H1 (cell line): ENCODE measurements around the gene TEAD1. TPM values are rescaled to one million over a fixed set of nuclear protein-coding genes. Genes with fewer than 3 reads are reported as not detected.

Source experiments
- CTCF ChIA-PET: fragments of 300-600 bp; sonication (Branson Sonifier 250); formaldehyde crosslinking; loops from one replicate; lab custom pipeline; 2021; ENCODE audit not compliant: partially characterized antibody; lab: Charles Lee
- POLR2A ChIA-PET: fragments of 300-600 bp; sonication (Branson Sonifier 250); formaldehyde crosslinking; loops from one replicate; lab custom pipeline; 2021; ENCODE audit warnings: inconsistent platforms; ENCODE audit not compliant: partially characterized antibody; lab: Charles Lee
- DNase-seq, 2 experiments: peaks; one replicate each; pipeline versions ENCODE4 v3.0.0 to v3.0.0-alpha.2; 2010 to 2022; ENCODE audit warnings: low spot score in 2 of 2, low read depth in 1 of 2, mixed read lengths in 1 of 2
- FAIRE-seq: peaks from 2 replicates; lab custom pipeline; 2011; peaks lifted over from hg19 to GRCh38; lab: Jason Lieb, UNC
- H2AFZ ChIP-seq: 2 replicates; pipeline ENCODE4 v1.8.1; 2012; ENCODE audit warnings: low read length, inconsistent platforms
- H2AK5ac ChIP-seq: 2 replicates; pipeline ENCODE4 v1.6.1; 2013; ENCODE audit warnings: low read depth, low read length
- H2BK120ac ChIP-seq: replicated peaks from 2 replicates; pipeline ENCODE3; 2013; ENCODE audit warnings: low read depth, low read length, inconsistent platforms
- H2BK12ac ChIP-seq: 2 replicates; pipeline ENCODE4 v1.6.1; 2013; ENCODE audit warnings: low read depth, low read length
- H2BK15ac ChIP-seq: 2 replicates; pipeline ENCODE4 v1.6.1; 2013; ENCODE audit warnings: low read length
- H2BK20ac ChIP-seq: 2 replicates; pipeline ENCODE4 v1.6.1; 2013; ENCODE audit warnings: low read length
- H2BK5ac ChIP-seq: 2 replicates; pipeline ENCODE4 v1.6.1; 2013; ENCODE audit warnings: low read depth, low read length
- H3K14ac ChIP-seq: 2 replicates; pipeline ENCODE4 v1.6.1; 2013; ENCODE audit warnings: inconsistent platforms; ENCODE audit not compliant: insufficient read length
- H3K18ac ChIP-seq: 2 replicates; pipeline ENCODE4 v1.6.1; 2013; ENCODE audit warnings: low read length; ENCODE audit errors: extremely low read depth
- H3K23ac ChIP-seq: 2 replicates; pipeline ENCODE4 v1.6.1; 2013; ENCODE audit warnings: inconsistent platforms; ENCODE audit not compliant: insufficient read length
- H3K23me2 ChIP-seq: 2 replicates; pipeline ENCODE4 v1.6.1; 2013; ENCODE audit warnings: low read depth, low read length
- H3K27ac ChIP-seq: 2 replicates; pipeline ENCODE4 v1.6.1; 2011; ENCODE audit warnings: low read depth, low read length, inconsistent platforms
- H3K27me3 ChIP-seq, 4 experiments: replicated peaks in 1 of 4; 1 replicate in 1 of 4; 2 replicates in 3 of 4; pipeline versions ENCODE4 v1.6.1 to v1.8.1; 2011 to 2013; ENCODE audit warnings: low read length in 3 of 4, mild to moderate bottlenecking in 3 of 4, inconsistent platforms in 2 of 4, mixed read lengths in 2 of 4, moderate library complexity in 1 of 4; ENCODE audit not compliant: control insufficient read depth in 3 of 4, insufficient read depth in 3 of 4; ENCODE audit errors: extremely low read depth in 1 of 4
- H3K36me3 ChIP-seq, 4 experiments: 2 replicates each; pipeline versions ENCODE4 v1.6.1 to v1.8.1; 2011 to 2013; ENCODE audit warnings: mild to moderate bottlenecking in 4 of 4, low read length in 3 of 4, moderate library complexity in 2 of 4, control low read depth in 1 of 4, inconsistent platforms in 1 of 4; ENCODE audit not compliant: insufficient read depth in 4 of 4, control insufficient read depth in 2 of 4
- H3K4ac ChIP-seq: replicated peaks from 2 replicates; pipeline ENCODE3; 2013; ENCODE audit warnings: low read length, low read depth, mixed read lengths, inconsistent platforms; ENCODE audit not compliant: insufficient read length
- H3K4me1 ChIP-seq, 4 experiments: replicated peaks in 1 of 4; 1 replicate in 1 of 4; 2 replicates in 3 of 4; pipeline versions ENCODE4 v1.6.1 to v1.8.1; 2011 to 2013; ENCODE audit warnings: low read length in 3 of 4, inconsistent platforms in 2 of 4, mixed read lengths in 1 of 4; ENCODE audit not compliant: insufficient read depth in 4 of 4, control insufficient read depth in 3 of 4
- H3K4me2 ChIP-seq, 2 experiments: 2 replicates each; pipeline versions ENCODE4 v1.6.1 to v1.8.1; 2011 to 2013; ENCODE audit warnings: low read depth in 2 of 2, low read length in 2 of 2, control low read depth in 1 of 2, inconsistent platforms in 1 of 2, mild to moderate bottlenecking in 1 of 2; ENCODE audit not compliant: insufficient read depth in 1 of 2
- H3K4me3 ChIP-seq, 4 experiments: fragments of 200-600, 300-600 bp in 1 of 4; sonication (generic), shearing (Covaris generic), sonication (Bioruptor Twin) in 1 of 4; 2 replicates each; pipeline versions ENCODE4 v1.5.1 to v1.8.1; 2011 to 2016; ENCODE audit warnings: low read length in 4 of 4, low read depth in 3 of 4, control low read depth in 2 of 4, inconsistent platforms in 2 of 4, mild to moderate bottlenecking in 2 of 4, mixed read lengths in 1 of 4, moderate library complexity in 1 of 4; ENCODE audit not compliant: insufficient read depth in 2 of 4; ENCODE audit errors: extremely low read depth in 1 of 4
- H3K56ac ChIP-seq: replicated peaks from 2 replicates; pipeline ENCODE3; 2013; ENCODE audit warnings: low read depth, mild to moderate bottlenecking, mixed read lengths, low read length, inconsistent platforms; ENCODE audit not compliant: insufficient read length
- H3K79me1 ChIP-seq: 2 replicates; pipeline ENCODE4 v1.6.1; 2013; ENCODE audit warnings: low read depth, low read length, control low read depth
- H3K79me2 ChIP-seq, 2 experiments: 2 replicates each; pipeline versions ENCODE4 v1.6.1 to v1.8.1; 2012 to 2013; ENCODE audit warnings: low read length in 2 of 2, mild to moderate bottlenecking in 2 of 2, inconsistent platforms in 1 of 2; ENCODE audit not compliant: insufficient read depth in 2 of 2, control insufficient read depth in 1 of 2
- H3K9ac ChIP-seq, 4 experiments: replicated peaks in 1 of 4; 1 replicate in 1 of 4; 2 replicates in 3 of 4; pipeline versions ENCODE4 v1.6.1 to v1.8.1; 2011 to 2013; ENCODE audit warnings: low read depth in 3 of 4, low read length in 3 of 4, control low read depth in 2 of 4, mild to moderate bottlenecking in 2 of 4, moderate library complexity in 2 of 4, inconsistent platforms in 1 of 4; ENCODE audit errors: extremely low read depth in 1 of 4
- H3K9me3 ChIP-seq, 2 experiments: 2 replicates each; pipeline versions ENCODE4 v1.6.1 to v1.8.1; 2012 to 2013; ENCODE audit warnings: mild to moderate bottlenecking in 2 of 2, moderate library complexity in 2 of 2, control low read depth in 1 of 2, inconsistent platforms in 1 of 2, low read depth in 1 of 2, low read length in 1 of 2, mixed read lengths in 1 of 2; ENCODE audit not compliant: insufficient read depth in 2 of 2
- H4K20me1 ChIP-seq, 2 experiments: replicated peaks in 1 of 2; 2 replicates each; pipeline versions ENCODE3 to v1.8.1; 2011 to 2013; ENCODE audit warnings: inconsistent platforms in 2 of 2, low read length in 2 of 2, mild to moderate bottlenecking in 1 of 2; ENCODE audit not compliant: insufficient read depth in 2 of 2, control insufficient read depth in 1 of 2
- H4K5ac ChIP-seq: 2 replicates; pipeline ENCODE4 v1.6.1; 2013; ENCODE audit warnings: low read length, low read depth, mixed read lengths, inconsistent platforms; ENCODE audit not compliant: insufficient read length
- H4K8ac ChIP-seq: 2 replicates; pipeline ENCODE4 v1.8.0; 2013; ENCODE audit warnings: mild to moderate bottlenecking, moderate library complexity, low read length, inconsistent platforms; ENCODE audit not compliant: insufficient read depth; ENCODE audit errors: extremely low read depth
- H4K91ac ChIP-seq: replicated peaks from 2 replicates; pipeline ENCODE3; 2013; ENCODE audit warnings: low read length, mixed read lengths, inconsistent platforms; ENCODE audit not compliant: insufficient read length
- JUN ChIP-seq: IDR thresholded peaks from 2 replicates; pipeline ENCODE4 v1.6.1; 2011; ENCODE audit warnings: low read depth, mild to moderate bottlenecking, improper control_type of control experiment, low read length
- KDM4A ChIP-seq: IDR thresholded peaks from one replicate; pipeline ENCODE4 v1.7.1; 2012; ENCODE audit warnings: low read depth, mild to moderate bottlenecking, moderate library complexity, low read length, inconsistent platforms; ENCODE audit not compliant: severe bottlenecking
- POLR2A ChIP-seq, 2 experiments: IDR thresholded peaks; 1 replicate in 1 of 2; 2 replicates in 1 of 2; pipeline ENCODE4 v1.6.1; 2011; ENCODE audit warnings: low read depth in 2 of 2, low read length in 2 of 2, mild to moderate bottlenecking in 2 of 2; ENCODE audit errors: control extremely low read depth in 1 of 2
- RAD21 ChIP-seq, 2 experiments: IDR thresholded peaks in 1 of 2; conservative IDR thresholded peaks in 1 of 2; 2 replicates each; pipeline ENCODE4 v1.6.1; 2011; ENCODE audit warnings: low read depth in 2 of 2, low read length in 2 of 2, improper control_type of control experiment in 1 of 2, inconsistent platforms in 1 of 2, mild to moderate bottlenecking in 1 of 2, moderate library complexity in 1 of 2
- SIN3A ChIP-seq, 2 experiments: IDR thresholded peaks in 1 of 2; conservative IDR thresholded peaks in 1 of 2; 2 replicates each; pipeline ENCODE4 v1.6.1; 2011 to 2012; ENCODE audit warnings: low read length in 2 of 2, improper control_type of control experiment in 1 of 2, low read depth in 1 of 2, mild to moderate bottlenecking in 1 of 2
- SUZ12 ChIP-seq: fragments of 200-600 bp; sonication (generic); IDR thresholded peaks from 2 replicates; pipeline ENCODE4 v1.6.1; 2012; ENCODE audit warnings: mild to moderate bottlenecking, inconsistent platforms, low read length, moderate library complexity, mixed read lengths
- TAF1 ChIP-seq: IDR thresholded peaks from 2 replicates; pipeline ENCODE4 v1.6.1; 2011; ENCODE audit warnings: mild to moderate bottlenecking, low read depth, low read length
- TBP ChIP-seq: IDR thresholded peaks from 2 replicates; pipeline ENCODE4 v1.6.1; 2011; ENCODE audit warnings: low read depth, low read length, improper control_type of control experiment
- TCF12 ChIP-seq: IDR thresholded peaks from 2 replicates; pipeline ENCODE4 v1.6.1; 2011; ENCODE audit warnings: low read depth, mild to moderate bottlenecking, low read length
- WGBS, 2 experiments: shearing (Covaris generic) in 1 of 2; methylation state at CpG; one replicate each; pipeline versions ENCODE4 v1.1.6 to v1.1.7; 2013 to 2015; ENCODE audit warnings: low lambda C conversion rate in 2 of 2, mixed read lengths in 2 of 2, inconsistent platforms in 1 of 2, low coverage in 1 of 2, missing lambda C conversion rate in 1 of 2; ENCODE audit not compliant: insufficient replicate concordance in 2 of 2, insufficient coverage in 1 of 2, insufficient read length in 1 of 2; ENCODE audit errors: extremely low coverage in 1 of 2, missing lambda C conversion rate in 1 of 2; 5-methylcytosine and 5-hydroxymethylcytosine counted together
- polyA plus RNA-seq, 7 experiments: library from polyadenylated mRNA; depleted of rRNA in 3 of 7; stranded (reverse) in 5 of 7; unstranded in 2 of 7; fragments of >200 nt in 5 of 7; fragments of 200-250 nt in 2 of 7; gene quantifications; 1 replicate in 5 of 7; 2 replicates in 1 of 7; 4 replicates in 1 of 7; pipeline versions ENCODE4 v1.2.1 to v1.2.3, GENCODE V29; 2011 to 2013; ENCODE audit warnings: missing spikeins in 2 of 7, mixed read lengths in 2 of 7
- total RNA-seq: library from RNA; stranded (reverse); fragmentation: NEBNext Ultra II Directional; extraction: Animal tissue kit (Norgen Biotek cat#: 25700); gene quantifications from 2 replicates; pipeline ENCODE4 v1.2.1, GENCODE V29; 2021
- TF ChIP-seq, protein P1 (sequence below), 3 experiments: IDR thresholded peaks; 1 replicate in 2 of 3; 2 replicates in 1 of 3; pipeline versions ENCODE4 v1.5.1 to v1.6.1; 2011; ENCODE audit warnings: low read length in 3 of 3, mild to moderate bottlenecking in 3 of 3, inconsistent platforms in 2 of 3, low read depth in 1 of 3, moderate library complexity in 1 of 3; ENCODE audit not compliant: insufficient read depth in 1 of 3; ENCODE audit errors: control extremely low read depth in 1 of 3

The TEAD1 gene
- total and polyA plus RNA-seq, 2 of the 8 experiments (the other 6 are each of a cell fraction or from before 2014, with no cell fraction given) = 15.6 to 67.4 TPM

DNA sequence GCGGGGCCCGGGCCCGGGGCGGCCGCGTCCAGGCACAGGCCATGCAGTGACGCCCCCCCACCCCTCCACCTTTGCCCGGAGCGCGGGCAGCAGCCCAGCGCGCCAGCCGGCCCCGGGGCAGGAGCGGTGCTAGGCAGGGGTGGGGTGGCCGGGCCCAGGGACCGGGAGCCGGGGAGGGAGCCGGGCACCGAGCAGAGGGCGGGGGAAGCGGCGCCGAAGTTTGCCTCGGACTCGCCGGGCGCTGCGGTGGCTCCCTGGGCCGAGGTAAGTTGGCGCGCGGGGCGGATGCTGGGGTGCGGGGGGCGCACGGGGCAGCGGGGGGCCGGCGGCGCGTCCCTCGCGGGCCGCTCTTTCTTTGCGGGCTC, 332 bp downstream of the TEAD1 start:
- Histone ChIP-seq H3K4ac (no peak overlapping the region), H4K20me1 (peaks cover 5 to 12% of the 10 kb centered on the region in 2 experiments), H3K4me2 (peak overlapping the region in 1 of 2 experiments; percentile 74; a peak in 2 of 4 replicates), H4K5ac (no peak overlapping the region), H2BK20ac (no peak overlapping the region), H3K79me1 (no peaks in the 10 kb centered on the region), H3K9ac (peak overlapping the region in 3 of 4 experiments; percentile 69 to 96 (median 80); a peak in 5 of 7 replicates), H2BK120ac (no peak overlapping the region), H4K91ac (no peak overlapping the region), H3K18ac (no peak overlapping the region), H2AK5ac (no peak overlapping the region), H3K4me1 (peaks cover 0 to 18% (median 7%) of the 10 kb centered on the region in 4 experiments; a peak in 6 of 7 replicates), H3K36me3 (no peaks in the 10 kb centered on the region; a peak in 1 of 8 replicates), H3K9me3 (no peaks in the 10 kb centered on the region), H3K27ac (peak overlapping the region; percentile 69; the same call in 1 of the 2 replicates), H3K56ac (no peak overlapping the region), H4K8ac (peak overlapping the region; percentile 73; the same call in 1 of the 2 replicates), H3K23me2 (peaks cover 6% of the 10 kb centered on the region; the same call in 1 of the 2 replicates), H2AFZ (no peak overlapping the region), H3K23ac (no peak overlapping the region), H3K79me2 (peaks cover 0 to 43% of the 10 kb centered on the region in 2 experiments; a peak in 2 of 4 replicates), H2BK15ac (no peak overlapping the region), H3K4me3 (peak overlapping the region; percentile 55 to 99 (median 64)), H3K14ac (no peak overlapping the region), H3K27me3 (peaks cover 0 to 8% (median 1%) of the 10 kb centered on the region in 4 experiments; a peak in 5 of 7 replicates), H2BK5ac (no peak overlapping the region), H2BK12ac (no peak overlapping the region)
- DNase-seq = no peak
- ChIA-PET CTCF (interaction anchor here (1.4 kb wide), 1 partner anchor 216 kb away, joined by 3 read pairs; no protein-coding TSS in a partner anchor), POLR2A (interaction anchor here (0.5 kb wide), 1 partner anchor 190 kb away, joined by 4 read pairs; no protein-coding TSS in a partner anchor)
- no peak for FAIRE-seq
- no CpG with 5 or more reads among the region's 46 CpGs for WGBS, 2 experiments
- TF ChIP-seq TBP = peak; percentile 8; the same call in 1 of the 2 replicates
- TF ChIP-seq JUN = no peak
- no peak; a peak in 1 of 4 replicates for TF ChIP-seq RAD21 (IDR thresholded peaks at IDR 0.05 in 1 of 2, conservative IDR thresholded peaks at IDR 0.05 in 1 of 2; ENCODE audit: low read depth in 2 of 2, low read length in 2 of 2)
- 0 out of 2 replicates have a peak, but pooled peaks have one; percentile 31 for TF ChIP-seq TAF1
- TF ChIP-seq, protein P1, sequence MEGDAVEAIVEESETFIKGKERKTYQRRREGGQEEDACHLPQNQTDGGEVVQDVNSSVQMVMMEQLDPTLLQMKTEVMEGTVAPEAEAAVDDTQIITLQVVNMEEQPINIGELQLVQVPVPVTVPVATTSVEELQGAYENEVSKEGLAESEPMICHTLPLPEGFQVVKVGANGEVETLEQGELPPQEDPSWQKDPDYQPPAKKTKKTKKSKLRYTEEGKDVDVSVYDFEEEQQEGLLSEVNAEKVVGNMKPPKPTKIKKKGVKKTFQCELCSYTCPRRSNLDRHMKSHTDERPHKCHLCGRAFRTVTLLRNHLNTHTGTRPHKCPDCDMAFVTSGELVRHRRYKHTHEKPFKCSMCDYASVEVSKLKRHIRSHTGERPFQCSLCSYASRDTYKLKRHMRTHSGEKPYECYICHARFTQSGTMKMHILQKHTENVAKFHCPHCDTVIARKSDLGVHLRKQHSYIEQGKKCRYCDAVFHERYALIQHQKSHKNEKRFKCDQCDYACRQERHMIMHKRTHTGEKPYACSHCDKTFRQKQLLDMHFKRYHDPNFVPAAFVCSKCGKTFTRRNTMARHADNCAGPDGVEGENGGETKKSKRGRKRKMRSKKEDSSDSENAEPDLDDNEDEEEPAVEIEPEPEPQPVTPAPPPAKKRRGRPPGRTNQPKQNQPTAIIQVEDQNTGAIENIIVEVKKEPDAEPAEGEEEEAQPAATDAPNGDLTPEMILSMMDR (IDR thresholded peaks at IDR 0.05; ENCODE audit: control extremely low read depth in 1 of 3, insufficient read depth in 1 of 3, low read depth in 1 of 3, low read length in 3 of 3) = no peak
- no peak for TF ChIP-seq TCF12
- peak; percentile 19 for TF ChIP-seq KDM4A
- TF ChIP-seq SUZ12 = no peak
- peak; percentile 7 to 47; a peak in 1 of 3 replicates for TF ChIP-seq POLR2A (IDR thresholded peaks at IDR 0.05; ENCODE audit: control extremely low read depth in 1 of 2, low read depth in 2 of 2, low read length in 2 of 2)
- 0 out of 4 replicates have a peak, but pooled peaks of 1 of the 2 experiments have one; percentile 14 for TF ChIP-seq SIN3A (conservative IDR thresholded peaks at IDR 0.05 in 1 of 2, IDR thresholded peaks at IDR 0.05 in 1 of 2; ENCODE audit: low read depth in 1 of 2, low read length in 2 of 2)
